HG03342 (cell line): ENCODE results near the gene FPR2.

Experiments used
- ATAC-seq: cut with Tn5 transposase; IDR thresholded peaks from one replicate; pipeline ENCODE4 v1.9.1; 2021; ENCODE audit warnings: mild to moderate bottlenecking, moderate library complexity; ENCODE audit not compliant: unreplicated experiment

Gene FPR2

GRCh38 chr19:51781999-51782398 is 21.0 kb downstream of the FPR2 start:
- ATAC-seq, result no peak

GRCh38 chr19:51783372-51783771 is 22.4 kb downstream of the FPR2 start:
- ATAC-seq, result no peak

GRCh38 chr19:51784109-51784785 is 23.3 kb downstream of the FPR2 start:
- ATAC-seq, result no peak

GRCh38 chr19:51784922-51785690 is 24.1 kb downstream of the FPR2 start:
- ATAC-seq, result no peak

GRCh38 chr19:51786646-51787494 is 25.9 kb downstream of the FPR2 start:
- ATAC-seq, result no peak

- no peak for ATAC-seq
Measured at GRCh38 chr19:51788029-51788428, 27.0 kb downstream of the FPR2 start.

GRCh38 chr19:51789061-51789795 is 28.2 kb downstream of the FPR2 start:
- ATAC-seq, result no peak

GRCh38 chr19:51792932-51793331 is 32.0 kb downstream of the FPR2 start:
- no peak for ATAC-seq

- ATAC-seq, result no peak
Measured at GRCh38 chr19:51793994-51794393, 33.0 kb downstream of the FPR2 start.

- no peak for ATAC-seq
Measured at GRCh38 chr19:51794885-51795490, 34.0 kb downstream of the FPR2 start, which contains the start of gene FPR3. Gene FPR3 (plus strand): TSS chr19:51795157. CDS start chr19:51823749, 28,592 bp downstream.

- ATAC-seq, result no peak
Measured at GRCh38 chr19:51796195-51796679, 35.3 kb downstream of the FPR2 start.

- no peak for ATAC-seq
Measured at GRCh38 chr19:51797480-51797879, 36.5 kb downstream of the FPR2 start.

- no peak for ATAC-seq
Measured at GRCh38 chr19:51798062-51798461, 37.1 kb downstream of the FPR2 start.

- no peak for ATAC-seq
Measured at GRCh38 chr19:51799034-51799773, 38.2 kb downstream of the FPR2 start.

GRCh38 chr19:51799774-51800472 is 38.9 kb downstream of the FPR2 start:
- ATAC-seq, result no peak

GRCh38 chr19:51800473-51801244 is 39.7 kb downstream of the FPR2 start:
- no peak for ATAC-seq

- no peak for ATAC-seq
Measured at GRCh38 chr19:51802775-51803174, 41.8 kb downstream of the FPR2 start.

GRCh38 chr19:51803519-51803918 is 42.5 kb downstream of the FPR2 start:
- ATAC-seq, result no peak
